Measurements from ENCODE around the gene FAM131A.

Gene FAM131A

GRCh38 chr3:184379358-184380184, 42.2 kb downstream of the FAM131A start, which contains the start of gene CHRD:
CHRD (plus strand) TSS chr3:184380054; CDS start chr3:184380319, 265 bp downstream.
- no peak for DNase-seq

- DNase-seq = peak; percentile 79
Measured at GRCh38 chr3:184380185-184380626, 42.8 kb downstream of the FAM131A start.

- no peak for DNase-seq
Measured at GRCh38 chr3:184380627-184381260, 43.3 kb downstream of the FAM131A start.

GRCh38 chr3:184381261-184382224, 44.1 kb downstream of the FAM131A start:
- DNase-seq = no peak

- no peak for DNase-seq
Measured at GRCh38 chr3:184382326-184383032, 45.1 kb downstream of the FAM131A start.

- DNase-seq = no peak
Measured at GRCh38 chr3:184383033-184383740, 45.8 kb downstream of the FAM131A start.

- no peak for DNase-seq
Measured at GRCh38 chr3:184384342-184384741, 46.9 kb downstream of the FAM131A start.

GRCh38 chr3:184384856-184385422, 47.5 kb downstream of the FAM131A start:
- no peak for DNase-seq

- DNase-seq = no peak
Measured at GRCh38 chr3:184386047-184386806, 48.8 kb downstream of the FAM131A start.

- DNase-seq = no peak
Measured at GRCh38 chr3:184387174-184387714, 49.8 kb downstream of the FAM131A start.

GRCh38 chr3:184388164-184388935, 51.0 kb downstream of the FAM131A start:
- no peak for DNase-seq

GRCh38 chr3:184388936-184389230, 51.5 kb downstream of the FAM131A start:
- DNase-seq = no peak

GRCh38 chr3:184389384-184389783, 52.0 kb downstream of the FAM131A start:
- DNase-seq = no peak

- no peak for DNase-seq
Measured at GRCh38 chr3:184389935-184390528, 52.6 kb downstream of the FAM131A start.

- no peak for DNase-seq
Measured at GRCh38 chr3:184391266-184391665, 53.9 kb downstream of the FAM131A start.

GRCh38 chr3:184395320-184395660, 57.9 kb downstream of the FAM131A start:
- no peak for DNase-seq
